Measurements from ENCODE around the gene CYBRD1. TPM values are rescaled to one million over a fixed set of nuclear protein-coding genes. Genes with fewer than 3 reads are reported as not detected.

Gene CYBRD1
- total RNA-seq, 4 donors from 2014 or later, result 99.4 to 218 (median 157) TPM

DNA sequence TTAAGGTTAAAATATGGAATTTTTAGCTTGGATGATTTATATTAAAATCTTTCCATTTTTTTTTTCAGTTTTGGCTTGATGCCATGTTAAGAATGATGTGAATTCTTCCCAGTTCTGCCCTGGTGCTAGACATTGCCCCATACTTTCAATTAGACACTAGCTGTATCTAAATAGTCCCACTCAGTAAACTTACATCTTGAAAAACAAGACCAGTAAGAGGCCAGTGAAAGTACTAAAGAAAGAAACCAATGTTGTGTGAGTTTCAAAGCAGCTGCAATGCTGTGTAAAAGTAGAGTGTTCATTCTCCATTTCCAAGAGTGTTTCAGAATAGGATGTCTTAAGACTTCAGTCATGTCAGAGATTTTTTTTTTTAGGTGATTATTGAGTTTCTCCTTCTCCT, 40.0 kb upstream of the CYBRD1 start:
- Histone ChIP-seq H3K27me3 (no peaks in the 10 kb centered on the region), H3K4me1 (no peaks in the 10 kb centered on the region), H3K27ac (no peak overlapping the region), H3K36me3 (peaks cover 27% of the 10 kb centered on the region), H3K4me3 (no peak overlapping the region), H3K9me3 (no peaks in the 10 kb centered on the region)
- TF ChIP-seq EP300 (IDR thresholded peaks at IDR 0.05) (no peak), POLR2A (IDR thresholded peaks at IDR 0.05) (no peak), POLR2AphosphoS5 (IDR thresholded peaks at IDR 0.05) (no peak)
- TF ChIP-seq, protein P1, sequence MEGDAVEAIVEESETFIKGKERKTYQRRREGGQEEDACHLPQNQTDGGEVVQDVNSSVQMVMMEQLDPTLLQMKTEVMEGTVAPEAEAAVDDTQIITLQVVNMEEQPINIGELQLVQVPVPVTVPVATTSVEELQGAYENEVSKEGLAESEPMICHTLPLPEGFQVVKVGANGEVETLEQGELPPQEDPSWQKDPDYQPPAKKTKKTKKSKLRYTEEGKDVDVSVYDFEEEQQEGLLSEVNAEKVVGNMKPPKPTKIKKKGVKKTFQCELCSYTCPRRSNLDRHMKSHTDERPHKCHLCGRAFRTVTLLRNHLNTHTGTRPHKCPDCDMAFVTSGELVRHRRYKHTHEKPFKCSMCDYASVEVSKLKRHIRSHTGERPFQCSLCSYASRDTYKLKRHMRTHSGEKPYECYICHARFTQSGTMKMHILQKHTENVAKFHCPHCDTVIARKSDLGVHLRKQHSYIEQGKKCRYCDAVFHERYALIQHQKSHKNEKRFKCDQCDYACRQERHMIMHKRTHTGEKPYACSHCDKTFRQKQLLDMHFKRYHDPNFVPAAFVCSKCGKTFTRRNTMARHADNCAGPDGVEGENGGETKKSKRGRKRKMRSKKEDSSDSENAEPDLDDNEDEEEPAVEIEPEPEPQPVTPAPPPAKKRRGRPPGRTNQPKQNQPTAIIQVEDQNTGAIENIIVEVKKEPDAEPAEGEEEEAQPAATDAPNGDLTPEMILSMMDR (IDR thresholded peaks at IDR 0.05), result no peak
- no peak for DNase-seq (ENCODE audit: low spot score in 2 of 2)

DNA sequence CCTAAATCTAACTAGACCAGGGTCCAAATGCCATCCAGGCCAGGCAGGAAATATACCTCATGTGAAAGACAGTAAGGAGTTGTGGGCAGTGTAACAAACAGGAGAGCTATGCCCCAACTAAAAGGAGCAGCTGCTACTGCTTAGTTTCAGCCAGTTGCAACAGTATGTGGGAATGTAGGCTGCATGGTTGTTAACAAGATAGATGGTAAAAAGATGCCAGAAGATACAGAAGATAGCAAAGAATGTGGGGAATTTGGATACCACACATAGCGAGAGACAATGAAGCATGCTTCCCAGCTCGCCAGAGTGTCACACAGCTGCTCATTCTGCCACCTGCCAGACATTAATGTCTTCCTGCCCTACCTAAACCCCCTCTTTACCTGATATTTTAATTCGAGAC, 39.4 kb upstream of the CYBRD1 start:
- Histone ChIP-seq H3K4me3 (no peak overlapping the region), H3K4me1 (no peaks in the 10 kb centered on the region), H3K27me3 (no peaks in the 10 kb centered on the region), H3K36me3 (peaks cover 27% of the 10 kb centered on the region), H3K9me3 (no peaks in the 10 kb centered on the region), H3K27ac (no peak overlapping the region)
- no peak for DNase-seq (ENCODE audit: low spot score in 2 of 2)
- TF ChIP-seq POLR2AphosphoS5 (IDR thresholded peaks at IDR 0.05), result no peak
- 86% methylated on average over 3 of the region's 3 CpGs for WGBS

- no peak overlapping the region for H3K27ac ChIP-seq
- TF ChIP-seq EP300 (IDR thresholded peaks at IDR 0.05) (no peak), POLR2A (IDR thresholded peaks at IDR 0.05) (no peak), POLR2AphosphoS5 (IDR thresholded peaks at IDR 0.05) (no peak)
- TF ChIP-seq, protein P1 (IDR thresholded peaks at IDR 0.05), result no peak
- no peaks in the 10 kb centered on the region for H3K9me3 ChIP-seq
- H3K4me3 ChIP-seq, result no peak overlapping the region
- H3K4me1 ChIP-seq, result no peaks in the 10 kb centered on the region
- no peak for DNase-seq (ENCODE audit: low spot score in 2 of 2)
- 79% methylated on average over 2 of the region's 2 CpGs for WGBS
- peaks cover 27% of the 10 kb centered on the region for H3K36me3 ChIP-seq
- H3K27me3 ChIP-seq, result no peaks in the 10 kb centered on the region
Measured at GRCh38 chr2:171483793-171484192, 38.5 kb upstream of the CYBRD1 start.

DNA sequence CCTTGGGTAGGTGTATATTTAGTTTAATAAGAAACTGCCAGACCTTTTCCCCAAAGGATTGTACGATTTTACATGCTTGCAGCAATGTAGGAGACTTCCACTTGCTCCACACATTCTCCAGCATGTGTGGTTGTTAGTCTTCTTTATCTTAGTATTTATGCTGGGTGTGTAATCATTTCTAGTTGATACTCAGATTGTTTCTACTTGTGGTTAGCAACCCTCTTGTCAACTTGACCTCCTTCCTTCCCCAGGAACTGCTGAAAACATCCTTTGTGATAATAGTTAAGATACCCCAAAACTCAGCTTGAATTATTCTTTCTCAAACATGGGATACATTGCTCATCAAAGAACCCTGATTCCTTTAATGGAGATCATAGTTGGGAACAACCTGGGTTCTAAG, 37.2 kb upstream of the CYBRD1 start:
- no peak overlapping the region for H3K27ac ChIP-seq
- DNase-seq (ENCODE audit: low spot score in 2 of 2), result no peak
- no peaks in the 10 kb centered on the region for H3K27me3 ChIP-seq
- TF ChIP-seq EP300 (IDR thresholded peaks at IDR 0.05), result no peak
- no peak for TF ChIP-seq POLR2AphosphoS5 (IDR thresholded peaks at IDR 0.05)
- TF ChIP-seq, protein P1 (IDR thresholded peaks at IDR 0.05), result no peak
- no peak for TF ChIP-seq POLR2A (IDR thresholded peaks at IDR 0.05)
- no peaks in the 10 kb centered on the region for H3K4me1 ChIP-seq
- no peaks in the 10 kb centered on the region for H3K9me3 ChIP-seq
- H3K4me3 ChIP-seq, result no peak overlapping the region
- 54% methylated on average over 1 of the region's 1 CpG for WGBS
- peaks cover 17% of the 10 kb centered on the region for H3K36me3 ChIP-seq

DNA sequence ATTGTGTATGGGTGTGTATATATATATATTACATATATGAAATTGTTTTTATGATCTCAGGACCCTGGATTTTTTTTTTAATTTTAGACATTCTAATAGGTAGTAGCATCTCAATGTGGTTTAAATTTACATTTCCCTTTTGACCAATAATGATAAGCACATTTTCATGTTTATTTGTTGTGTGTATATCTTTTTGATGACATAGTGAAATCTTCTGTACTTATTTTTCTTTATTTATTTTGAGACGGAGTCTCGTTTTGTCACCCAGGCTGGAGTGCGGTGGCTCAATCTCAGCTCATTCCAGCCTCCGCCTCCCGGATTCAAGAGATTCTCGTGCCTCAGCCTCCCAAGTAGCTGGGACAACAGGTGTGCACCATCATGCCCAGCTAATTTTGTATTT, 35.1 kb upstream of the CYBRD1 start:
- Histone ChIP-seq H3K36me3 (peaks cover 10% of the 10 kb centered on the region), H3K27ac (no peak overlapping the region), H3K4me3 (no peak overlapping the region), H3K9me3 (no peaks in the 10 kb centered on the region), H3K4me1 (no peaks in the 10 kb centered on the region), H3K27me3 (no peaks in the 10 kb centered on the region)
- TF ChIP-seq POLR2AphosphoS5 (IDR thresholded peaks at IDR 0.05), result no peak
- no peak for DNase-seq (ENCODE audit: low spot score in 2 of 2)
- 97% methylated on average over 6 of the region's 6 CpGs for WGBS

DNA sequence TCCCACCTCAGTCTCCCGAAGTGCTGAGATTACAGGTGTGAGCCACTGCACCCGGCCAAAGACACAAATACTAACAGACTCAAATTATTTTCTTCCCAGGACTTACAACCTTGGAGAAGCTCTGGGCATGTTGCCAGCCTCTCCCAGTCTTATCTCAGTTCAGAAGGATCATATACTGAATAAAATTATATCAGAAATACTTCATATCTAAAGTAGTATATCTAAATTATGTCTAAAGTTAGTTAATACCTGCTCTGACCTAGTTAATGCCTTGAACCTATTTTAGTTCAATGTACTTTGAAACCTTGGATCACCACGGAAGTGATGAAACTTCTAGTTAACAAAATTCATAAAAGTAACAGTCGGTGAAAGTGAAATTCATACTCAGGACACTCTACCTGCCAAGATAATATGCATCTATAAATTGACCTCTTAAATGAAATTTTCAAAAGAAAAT, 34.4 kb upstream of the CYBRD1 start:
- H3K4me1 ChIP-seq, result no peaks in the 10 kb centered on the region

More for the DNA sequence above, 34.4 kb upstream of the CYBRD1 start:
- H3K9me3 ChIP-seq, result no peaks in the 10 kb centered on the region
- peaks cover 5% of the 10 kb centered on the region for H3K36me3 ChIP-seq
- no peak overlapping the region for H3K4me3 ChIP-seq
- H3K27ac ChIP-seq, result no peak overlapping the region
- TF ChIP-seq, protein P1 (IDR thresholded peaks at IDR 0.05), result no peak
- TF ChIP-seq POLR2AphosphoS5 (IDR thresholded peaks at IDR 0.05) (no peak), POLR2A (IDR thresholded peaks at IDR 0.05) (no peak), EP300 (IDR thresholded peaks at IDR 0.05) (no peak)
- 68% methylated on average over 4 of the region's 4 CpGs for WGBS
- DNase-seq (ENCODE audit: low spot score in 2 of 2), result no peak
- H3K27me3 ChIP-seq, result no peaks in the 10 kb centered on the region
